HCT116 (cell line): Measurements from ENCODE around the gene SLC9A9. TPM values are rescaled to one million over a fixed set of nuclear protein-coding genes. Genes with fewer than 3 reads are reported as not detected.

Source experiments
- ATAC-seq: fragments of 200-7000 bp; cut with Tn5 transposase; 2 replicates; pipeline ENCODE4 v1.9.1; 2020; ENCODE audit warnings: mild to moderate bottlenecking, moderate library complexity
- BruUV-seq: library from RNA; stranded (reverse); fragments of 400-500 nt; replicated peaks from 2 replicates; lab custom pipeline; 2021; lab: Mats Ljungman, UMichigan
- CTCF ChIA-PET: fragments of 300-600 bp; sonication (Branson Sonifier 250); formaldehyde crosslinking; loops from one replicate; lab custom pipeline; 2021; ENCODE audit warnings: antibody characterized with exemption; lab: Charles Lee
- POLR2A ChIA-PET: fragments of 300-600, 350-600 bp; sonication (Branson Sonifier 250); formaldehyde crosslinking; loops from one replicate; lab custom pipeline; 2021; ENCODE audit warnings: antibody characterized with exemption; lab: Charles Lee
- RAD21 ChIA-PET, 2 experiments: fragments of 300-600 bp; sonication (Branson Sonifier 250); formaldehyde crosslinking; loops; one replicate each; lab custom pipeline; 2023; ENCODE audit warnings: low total read pairs in 2 of 2; ENCODE audit not compliant: uncharacterized antibody in 2 of 2, unreplicated experiment in 2 of 2, low non-redundant PET in 1 of 2; lab: Charles Lee
- DNase-seq: peaks from one replicate; pipeline ENCODE4 v3.0.0-alpha.2; 2010; ENCODE audit warnings: low read depth, low spot score
- H2AFZ ChIP-seq: fragments of 200-600 bp; shearing (Covaris generic), sonication (generic); 2 replicates; pipeline ENCODE4 v1.6.1; 2017; ENCODE audit warnings: low read depth, mixed run types, mixed read lengths, antibody characterized with exemption, low read length; ENCODE audit not compliant: poor library complexity, severe bottlenecking
- H3K27ac ChIP-seq: 2 replicates; pipeline ENCODE4 v1.5.1; 2012; ENCODE audit warnings: low read depth, low read length
- H3K27me3 ChIP-seq: fragments of 200-600 bp; sonication (generic); 2 replicates; pipeline ENCODE4 v1.6.1; 2016; ENCODE audit warnings: mixed run types, low read length, mixed read lengths; ENCODE audit not compliant: insufficient read depth
- H3K36me3 ChIP-seq, 2 experiments: fragments of 200-500 bp in 1 of 2; fragments of 200-600 bp in 1 of 2; sonication (Bioruptor generic) in 1 of 2; sonication (generic) in 1 of 2; 2 replicates each; pipeline versions ENCODE4 v1.5.1 to v1.6.1; 2014 to 2016; ENCODE audit warnings: low read length in 2 of 2, inconsistent platforms in 1 of 2, mixed read lengths in 1 of 2, mixed run types in 1 of 2; ENCODE audit not compliant: insufficient read depth in 2 of 2, control insufficient read depth in 1 of 2
- H3K4me1 ChIP-seq, 2 experiments: fragments of 200-600 bp in 1 of 2; sonication (generic) in 1 of 2; 2 replicates each; pipeline versions ENCODE4 v1.5.1 to v1.6.1; 2012 to 2017; ENCODE audit warnings: low read length in 2 of 2, inconsistent platforms in 1 of 2, mild to moderate bottlenecking in 1 of 2, mixed read lengths in 1 of 2, mixed run types in 1 of 2, moderate library complexity in 1 of 2; ENCODE audit not compliant: insufficient read depth in 2 of 2, control insufficient read depth in 1 of 2
- H3K4me2 ChIP-seq: fragments of 200-600 bp; sonication (generic); 2 replicates; pipeline ENCODE4 v1.6.1; 2017; ENCODE audit warnings: mixed run types, low read length, mixed read lengths
- H3K4me3 ChIP-seq, 2 experiments: fragments of 200-600 bp in 1 of 2; sonication (generic) in 1 of 2; replicated peaks in 1 of 2; 2 replicates each; pipeline ENCODE4 v1.5.1; 2011 to 2016; ENCODE audit warnings: low read length in 2 of 2, control low read depth in 1 of 2, low read depth in 1 of 2, mild to moderate bottlenecking in 1 of 2, mixed read lengths in 1 of 2, mixed run types in 1 of 2
- H3K79me2 ChIP-seq: fragments of 200-600 bp; sonication (generic); 2 replicates; pipeline ENCODE4 v1.6.1; 2017; ENCODE audit warnings: mild to moderate bottlenecking, mixed run types, low read length, moderate library complexity, mixed read lengths; ENCODE audit not compliant: insufficient read depth
- H3K9ac ChIP-seq: fragments of 200-600 bp; sonication (generic); 2 replicates; pipeline ENCODE4 v1.6.1; 2016; ENCODE audit warnings: low read length, mixed read lengths
- H3K9me2 ChIP-seq: fragments of 200-600 bp; sonication (generic), shearing (Covaris generic); 2 replicates; pipeline ENCODE4 v1.6.1; 2017; ENCODE audit warnings: mixed run types, mild to moderate bottlenecking, moderate library complexity; ENCODE audit not compliant: insufficient read depth
- H3K9me3 ChIP-seq, 2 experiments: fragments of 200-500 bp in 1 of 2; fragments of 200-600 bp in 1 of 2; sonication (Bioruptor generic) in 1 of 2; sonication (generic) in 1 of 2; 2 replicates each; pipeline ENCODE4 v1.6.1; 2014 to 2017; ENCODE audit warnings: low read length in 2 of 2, mixed read lengths in 2 of 2, inconsistent platforms in 1 of 2, low read depth in 1 of 2, mild to moderate bottlenecking in 1 of 2, mixed run types in 1 of 2, moderate library complexity in 1 of 2; ENCODE audit not compliant: control insufficient read depth in 1 of 2, insufficient read depth in 1 of 2
- H4K20me1 ChIP-seq: fragments of 200-600 bp; sonication (generic), shearing (Covaris generic); 2 replicates; pipeline ENCODE4 v1.6.1; 2017; ENCODE audit warnings: mixed run types, mild to moderate bottlenecking, moderate library complexity; ENCODE audit not compliant: insufficient read depth
- CBX3 ChIP-seq: IDR thresholded peaks from 2 replicates; pipeline ENCODE4 v1.6.1; 2012; ENCODE audit warnings: low read depth
- EGR1 ChIP-seq: IDR thresholded peaks from 2 replicates; pipeline ENCODE4 v1.6.1; 2012; ENCODE audit warnings: low read depth
- JUND ChIP-seq: IDR thresholded peaks from 2 replicates; pipeline ENCODE4 v1.6.1; 2012
- RAD21 ChIP-seq: IDR thresholded peaks from 2 replicates; pipeline ENCODE4 v1.6.1; 2012; ENCODE audit warnings: low read depth, mild to moderate bottlenecking
- SIN3A ChIP-seq: IDR thresholded peaks from 2 replicates; pipeline ENCODE4 v1.6.1; 2012; ENCODE audit warnings: low read depth
- ZNF274 ChIP-seq: fragments of 200-500 bp; sonication (Bioruptor generic); IDR thresholded peaks from 2 replicates; pipeline ENCODE4 v1.6.1; 2014; ENCODE audit warnings: mild to moderate bottlenecking, low read depth, low read length, inconsistent platforms
- intact Hi-C: fragments of 100-400 bp; cut with micrococcal nuclease; formaldehyde crosslinking; loops from 2 replicates; pipeline ENCODE4 v1.10.0; 2022
- total RNA-seq: library from RNA; stranded (reverse); gene quantifications from one replicate; pipeline ENCODE4 v1.2.1, GENCODE V29; 2021; ENCODE audit not compliant: unreplicated experiment
- TF ChIP-seq, protein P1 (sequence below): IDR thresholded peaks from 2 replicates; pipeline ENCODE4 v1.6.1; 2012
- TF ChIP-seq, protein P2 (sequence below): IDR thresholded peaks from 2 replicates; pipeline ENCODE4 v1.6.1; 2012
- TF ChIP-seq, protein P3 (sequence below): IDR thresholded peaks from 2 replicates; pipeline ENCODE4 v1.6.1; 2012; ENCODE audit warnings: low read depth

The SLC9A9 gene
- total RNA-seq, 1 experiment from 2014 or later = 0.20 TPM

DNA sequence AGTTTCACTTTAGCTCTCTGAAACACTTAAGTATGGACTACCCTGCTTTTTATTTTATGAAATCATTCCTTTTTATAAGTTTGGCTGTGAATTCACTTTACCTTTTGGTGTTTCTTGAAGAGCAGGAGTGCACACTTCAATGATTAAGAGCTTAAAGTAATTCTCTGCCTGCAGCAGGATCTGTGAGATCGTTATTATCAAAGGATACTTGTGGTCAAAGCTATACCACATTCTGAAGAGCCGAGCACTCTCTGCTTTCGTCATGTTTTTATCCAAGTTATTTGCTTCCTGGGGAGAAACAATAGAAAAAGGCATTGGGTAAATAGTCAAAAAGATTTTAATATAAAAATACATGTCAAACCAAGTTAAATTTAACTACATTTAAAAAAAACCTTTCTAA lies 485.0 kb downstream of the SLC9A9 start (continued):
- TF ChIP-seq, protein P1, sequence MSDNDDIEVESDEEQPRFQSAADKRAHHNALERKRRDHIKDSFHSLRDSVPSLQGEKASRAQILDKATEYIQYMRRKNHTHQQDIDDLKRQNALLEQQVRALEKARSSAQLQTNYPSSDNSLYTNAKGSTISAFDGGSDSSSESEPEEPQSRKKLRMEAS = no peak
- TF ChIP-seq RAD21 (no peak), CBX3 (no peak), SIN3A (no peak), JUND (no peak)
- TF ChIP-seq, protein P2, sequence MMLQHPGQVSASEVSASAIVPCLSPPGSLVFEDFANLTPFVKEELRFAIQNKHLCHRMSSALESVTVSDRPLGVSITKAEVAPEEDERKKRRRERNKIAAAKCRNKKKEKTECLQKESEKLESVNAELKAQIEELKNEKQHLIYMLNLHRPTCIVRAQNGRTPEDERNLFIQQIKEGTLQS = no peak
- TF ChIP-seq, protein P3, sequence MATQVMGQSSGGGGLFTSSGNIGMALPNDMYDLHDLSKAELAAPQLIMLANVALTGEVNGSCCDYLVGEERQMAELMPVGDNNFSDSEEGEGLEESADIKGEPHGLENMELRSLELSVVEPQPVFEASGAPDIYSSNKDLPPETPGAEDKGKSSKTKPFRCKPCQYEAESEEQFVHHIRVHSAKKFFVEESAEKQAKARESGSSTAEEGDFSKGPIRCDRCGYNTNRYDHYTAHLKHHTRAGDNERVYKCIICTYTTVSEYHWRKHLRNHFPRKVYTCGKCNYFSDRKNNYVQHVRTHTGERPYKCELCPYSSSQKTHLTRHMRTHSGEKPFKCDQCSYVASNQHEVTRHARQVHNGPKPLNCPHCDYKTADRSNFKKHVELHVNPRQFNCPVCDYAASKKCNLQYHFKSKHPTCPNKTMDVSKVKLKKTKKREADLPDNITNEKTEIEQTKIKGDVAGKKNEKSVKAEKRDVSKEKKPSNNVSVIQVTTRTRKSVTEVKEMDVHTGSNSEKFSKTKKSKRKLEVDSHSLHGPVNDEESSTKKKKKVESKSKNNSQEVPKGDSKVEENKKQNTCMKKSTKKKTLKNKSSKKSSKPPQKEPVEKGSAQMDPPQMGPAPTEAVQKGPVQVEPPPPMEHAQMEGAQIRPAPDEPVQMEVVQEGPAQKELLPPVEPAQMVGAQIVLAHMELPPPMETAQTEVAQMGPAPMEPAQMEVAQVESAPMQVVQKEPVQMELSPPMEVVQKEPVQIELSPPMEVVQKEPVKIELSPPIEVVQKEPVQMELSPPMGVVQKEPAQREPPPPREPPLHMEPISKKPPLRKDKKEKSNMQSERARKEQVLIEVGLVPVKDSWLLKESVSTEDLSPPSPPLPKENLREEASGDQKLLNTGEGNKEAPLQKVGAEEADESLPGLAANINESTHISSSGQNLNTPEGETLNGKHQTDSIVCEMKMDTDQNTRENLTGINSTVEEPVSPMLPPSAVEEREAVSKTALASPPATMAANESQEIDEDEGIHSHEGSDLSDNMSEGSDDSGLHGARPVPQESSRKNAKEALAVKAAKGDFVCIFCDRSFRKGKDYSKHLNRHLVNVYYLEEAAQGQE = no peak

DNA sequence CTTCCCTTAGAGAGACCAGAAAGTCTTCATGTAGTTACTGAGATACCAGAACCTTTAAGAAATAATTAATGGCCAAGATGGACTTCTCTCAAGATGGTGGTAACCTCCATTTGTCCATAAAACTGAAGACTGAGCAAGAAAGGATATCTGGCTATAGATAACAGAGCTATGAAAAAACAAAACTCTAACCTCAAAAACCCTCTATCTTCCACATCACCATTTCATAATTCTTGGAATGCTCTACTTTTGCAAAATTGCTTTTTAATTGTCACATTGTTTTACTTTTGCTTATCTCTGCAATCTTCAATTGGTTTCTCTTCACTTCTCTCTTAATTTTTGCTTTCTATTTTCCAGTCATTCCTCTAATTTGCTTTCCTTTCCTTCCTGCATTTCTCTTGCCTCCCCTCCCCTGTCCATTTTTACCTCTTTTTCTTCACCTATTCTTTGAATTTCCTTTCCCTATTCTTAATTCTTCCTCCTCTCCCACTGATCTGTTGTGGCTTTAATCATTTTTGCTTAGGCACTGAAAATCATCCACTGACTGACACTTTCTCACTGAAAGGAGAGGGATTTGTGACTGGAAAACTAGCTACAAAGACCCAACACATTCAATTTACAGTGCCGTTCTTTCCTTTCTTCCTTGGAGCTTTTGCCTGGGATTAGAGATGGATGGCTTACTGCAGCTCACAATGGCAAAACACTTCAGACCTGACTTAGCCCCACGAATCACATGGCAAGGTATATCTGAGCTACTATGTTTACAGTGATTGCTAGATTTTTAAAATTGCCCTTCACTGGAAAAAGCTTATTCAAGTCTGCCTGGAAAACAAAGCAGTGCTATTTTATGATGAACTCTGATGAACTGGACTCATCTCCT lies 485.9 kb downstream of the SLC9A9 start:
- no peak for TF ChIP-seq ZNF274
- no peak for TF ChIP-seq EGR1
- ChIA-PET POLR2A (no interaction called here), CTCF (no interaction called here), RAD21 (no interaction called here)
- no peaks in the 10 kb centered on the region for H3K9me2 ChIP-seq
- H3K4me3 ChIP-seq = no peak overlapping the region
- H3K4me2 ChIP-seq = no peak overlapping the region
- no peaks in the 10 kb centered on the region for H3K9me3 ChIP-seq
- H2AFZ ChIP-seq = no peak overlapping the region
- no peaks in the 10 kb centered on the region for H3K36me3 ChIP-seq
- intact Hi-C loops = no loop called here
- H4K20me1 ChIP-seq = no peaks in the 10 kb centered on the region
- ATAC-seq (no peak), DNase-seq (no peak)
- no peak overlapping the region for H3K9ac ChIP-seq
- no peaks in the 10 kb centered on the region for H3K79me2 ChIP-seq
- H3K27ac ChIP-seq = no peak overlapping the region
- H3K4me1 ChIP-seq = no peaks in the 10 kb centered on the region
- BruUV-seq = no TSS peak
- 0 out of 2 replicates have a peak, but pooled peaks cover 12% of the 10 kb centered on the region for H3K27me3 ChIP-seq
